ENCODE measurements around the gene AGAP1.

DNA sequence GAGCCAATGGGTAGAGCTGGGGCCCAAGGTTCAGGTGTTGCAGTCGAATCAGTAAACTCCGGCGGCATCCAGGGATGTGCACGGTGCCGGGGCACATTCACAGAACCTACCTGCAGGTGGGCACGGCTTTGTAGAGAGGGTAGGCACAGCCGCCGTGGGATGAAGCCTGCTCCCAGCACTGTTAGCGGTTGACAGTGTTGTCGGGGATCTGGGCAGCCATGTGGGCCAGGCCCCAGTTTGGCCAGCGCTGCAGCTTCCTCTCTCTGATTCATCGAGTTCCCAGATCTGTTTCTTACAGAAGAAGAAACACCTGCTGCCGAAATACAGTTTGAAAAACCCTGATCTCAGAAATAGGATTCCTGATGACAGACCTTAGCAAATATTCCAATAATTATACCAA is 274.8 kb downstream of the AGAP1 start:
- TF ChIP-seq, protein P1, sequence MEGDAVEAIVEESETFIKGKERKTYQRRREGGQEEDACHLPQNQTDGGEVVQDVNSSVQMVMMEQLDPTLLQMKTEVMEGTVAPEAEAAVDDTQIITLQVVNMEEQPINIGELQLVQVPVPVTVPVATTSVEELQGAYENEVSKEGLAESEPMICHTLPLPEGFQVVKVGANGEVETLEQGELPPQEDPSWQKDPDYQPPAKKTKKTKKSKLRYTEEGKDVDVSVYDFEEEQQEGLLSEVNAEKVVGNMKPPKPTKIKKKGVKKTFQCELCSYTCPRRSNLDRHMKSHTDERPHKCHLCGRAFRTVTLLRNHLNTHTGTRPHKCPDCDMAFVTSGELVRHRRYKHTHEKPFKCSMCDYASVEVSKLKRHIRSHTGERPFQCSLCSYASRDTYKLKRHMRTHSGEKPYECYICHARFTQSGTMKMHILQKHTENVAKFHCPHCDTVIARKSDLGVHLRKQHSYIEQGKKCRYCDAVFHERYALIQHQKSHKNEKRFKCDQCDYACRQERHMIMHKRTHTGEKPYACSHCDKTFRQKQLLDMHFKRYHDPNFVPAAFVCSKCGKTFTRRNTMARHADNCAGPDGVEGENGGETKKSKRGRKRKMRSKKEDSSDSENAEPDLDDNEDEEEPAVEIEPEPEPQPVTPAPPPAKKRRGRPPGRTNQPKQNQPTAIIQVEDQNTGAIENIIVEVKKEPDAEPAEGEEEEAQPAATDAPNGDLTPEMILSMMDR (conservative IDR thresholded peaks at IDR 0.05; ENCODE audit: low read length): no peak
- TF ChIP-seq EZH2phosphoT487 (IDR thresholded peaks at IDR 0.05; ENCODE audit: borderline replicate concordance, low read depth, low read length): no peak

Measured in OCI-LY7 (cell line).